ENCODE results near the gene VAMP5.

The VAMP5 gene

GRCh38 chr2:85584354-85584856, at the start of gene VAMP5:
Gene VAMP5, plus strand, starts transcription at chr2:85584431. Its CDS starts 60 bp downstream, at chr2:85584491.
- no peak for DNase-seq
- Histone ChIP-seq H3K36me3 (replicated peaks) (no peaks in the 10 kb centered on the region), H3K27me3 (replicated peaks) (no peaks in the 10 kb centered on the region), H3K27ac (no peak within 1 kb of the TSS), H3K4me3 (ENCODE audit: low read depth, low read length) (peak within 1 kb of the TSS; percentile 58)
- in situ Hi-C loops (cut with HindIII; ENCODE audit: low pct_ligation_motif_present, low sequenced_read_pairs): no loop called here
- no peak for TF ChIP-seq CTCF (IDR thresholded peaks at IDR 0.05; ENCODE audit: low read depth, low read length, missing control alignments)

GRCh38 chr2:85534881-85535280, 49.4 kb upstream of the VAMP5 start:
- in situ Hi-C loops (cut with HindIII; ENCODE audit: low pct_ligation_motif_present, low sequenced_read_pairs): no loop called here
- Histone ChIP-seq H3K27me3 (replicated peaks) (no peaks in the 10 kb centered on the region), H3K4me3 (ENCODE audit: low read depth, low read length) (no peak overlapping the region), H3K27ac (no peak overlapping the region), H3K36me3 (replicated peaks) (peaks cover 2% of the 10 kb centered on the region)
- DNase-seq: no peak
- no peak for TF ChIP-seq CTCF (IDR thresholded peaks at IDR 0.05; ENCODE audit: low read depth, low read length, missing control alignments)

- no peak for TF ChIP-seq CTCF (IDR thresholded peaks at IDR 0.05; ENCODE audit: low read depth, low read length, missing control alignments)
- Histone ChIP-seq H3K27ac (no peak overlapping the region), H3K4me3 (ENCODE audit: low read depth, low read length) (no peak overlapping the region), H3K27me3 (replicated peaks) (no peaks in the 10 kb centered on the region), H3K36me3 (replicated peaks) (peaks cover 9% of the 10 kb centered on the region)
- in situ Hi-C loops (cut with HindIII; ENCODE audit: low pct_ligation_motif_present, low sequenced_read_pairs): no loop called here
- peak; percentile 73 for DNase-seq
These were observed 47.8 kb upstream of the VAMP5 start for GRCh38 chr2:85536479-85536878.

GRCh38 chr2:85537600-85538506, 46.4 kb upstream of the VAMP5 start:
- peak; percentile 49 for TF ChIP-seq CTCF (IDR thresholded peaks at IDR 0.05; ENCODE audit: low read depth, low read length, missing control alignments)
- in situ Hi-C loops (cut with HindIII; ENCODE audit: low pct_ligation_motif_present, low sequenced_read_pairs): no loop called here
- Histone ChIP-seq H3K36me3 (replicated peaks) (peaks cover 23% of the 10 kb centered on the region), H3K27me3 (replicated peaks) (no peaks in the 10 kb centered on the region), H3K27ac (peak overlapping the region; percentile 98), H3K4me3 (ENCODE audit: low read depth, low read length) (peak overlapping the region; percentile 100)
- peak; percentile 12 for DNase-seq

GRCh38 chr2:85538507-85539360, 45.5 kb upstream of the VAMP5 start, which contains the start of gene MAT2A:
Gene MAT2A, plus strand, starts transcription at chr2:85539168. Its CDS starts 120 bp downstream, at chr2:85539288.
- Histone ChIP-seq H3K27ac (peak within 1 kb of the TSS; percentile 98), H3K36me3 (replicated peaks) (peaks cover 32% of the 10 kb centered on the region), H3K27me3 (replicated peaks) (no peaks in the 10 kb centered on the region), H3K4me3 (ENCODE audit: low read depth, low read length) (peak within 1 kb of the TSS; percentile 100)
- peak; percentile 85 for TF ChIP-seq CTCF (IDR thresholded peaks at IDR 0.05; ENCODE audit: low read depth, low read length, missing control alignments)
- in situ Hi-C loops (cut with HindIII; ENCODE audit: low pct_ligation_motif_present, low sequenced_read_pairs): no loop called here
- DNase-seq: peak; percentile 78

Measured in brain microvascular endothelial cell (primary cell).